HG03439 (cell line): ENCODE measurements around the gene TMEM170A.
"Not testable (repeated sequence)": the region's sequence is repeated elsewhere in the genome, so short reads cannot be mapped to it uniquely, and the experiment has no call there.

Source experiments
- ATAC-seq: cut with Tn5 transposase; IDR thresholded peaks from one replicate; pipeline ENCODE4 v1.9.1; 2021; ENCODE audit warnings: mild to moderate bottlenecking, moderate library complexity; ENCODE audit not compliant: unreplicated experiment

The TMEM170A gene

GRCh38 chr16:75464122-75464918 lies at the start of gene TMEM170A:
Gene TMEM170A, minus strand, starts transcription at chr16:75464689. Its CDS starts 89 bp downstream, at chr16:75464600.
- ATAC-seq: peak; percentile 83

GRCh38 chr16:75506574-75506973 lies 42.1 kb upstream of the TMEM170A start:
- ATAC-seq: no peak

- no peak for ATAC-seq
Observed at GRCh38 chr16:75506107-75506506, 41.6 kb upstream of the TMEM170A start.

GRCh38 chr16:75503801-75504200 lies 39.3 kb upstream of the TMEM170A start:
- ATAC-seq: no peak

- ATAC-seq: no peak
Observed at GRCh38 chr16:75502916-75503605, 38.6 kb upstream of the TMEM170A start.

GRCh38 chr16:75501820-75502219 lies 37.3 kb upstream of the TMEM170A start:
- ATAC-seq: not testable (repeated sequence)

GRCh38 chr16:75501359-75501758 lies 36.9 kb upstream of the TMEM170A start:
- no peak for ATAC-seq

- not testable (repeated sequence) for ATAC-seq
Observed at GRCh38 chr16:75498605-75499322, 34.3 kb upstream of the TMEM170A start.

GRCh38 chr16:75497558-75497957 lies 33.1 kb upstream of the TMEM170A start:
- ATAC-seq: no peak

GRCh38 chr16:75495076-75495674 lies 30.7 kb upstream of the TMEM170A start, which contains the start of gene CHST6:
Gene CHST6, minus strand, starts transcription at chr16:75495441. Its CDS starts 15,613 bp downstream, at chr16:75479828.
- no peak for ATAC-seq

GRCh38 chr16:75494661-75495075 lies 30.2 kb upstream of the TMEM170A start:
- ATAC-seq: no peak

- no peak for ATAC-seq
Observed at GRCh38 chr16:75494184-75494583, 29.7 kb upstream of the TMEM170A start.

GRCh38 chr16:75491876-75492275 lies 27.4 kb upstream of the TMEM170A start:
- no peak for ATAC-seq

- no peak for ATAC-seq
Observed at GRCh38 chr16:75488322-75488721, 23.8 kb upstream of the TMEM170A start.

- ATAC-seq: peak; percentile 68
Observed at GRCh38 chr16:75486676-75487313, 22.3 kb upstream of the TMEM170A start.

- ATAC-seq: no peak
Observed at GRCh38 chr16:75486014-75486675, 21.7 kb upstream of the TMEM170A start.

GRCh38 chr16:75485230-75486013 lies 20.9 kb upstream of the TMEM170A start:
- ATAC-seq: no peak

- no peak for ATAC-seq
Observed at GRCh38 chr16:75483222-75483621, 18.7 kb upstream of the TMEM170A start.
